GM21723 (cell line): ENCODE data around the gene SMURF1.
A peak's percentile ranks its signal among the peaks of the same experiment; 100 is the strongest.
"Not testable (repeated sequence)": the region's sequence is repeated elsewhere in the genome, so short reads cannot be mapped to it uniquely, and the experiment has no call there.

ENCODE experiments used
- ATAC-seq: cut with Tn5 transposase; IDR thresholded peaks from one replicate; pipeline ENCODE4 v1.9.1; 2021; ENCODE audit warnings: mild to moderate bottlenecking, moderate library complexity; ENCODE audit not compliant: unreplicated experiment

SMURF1 gene

DNA sequence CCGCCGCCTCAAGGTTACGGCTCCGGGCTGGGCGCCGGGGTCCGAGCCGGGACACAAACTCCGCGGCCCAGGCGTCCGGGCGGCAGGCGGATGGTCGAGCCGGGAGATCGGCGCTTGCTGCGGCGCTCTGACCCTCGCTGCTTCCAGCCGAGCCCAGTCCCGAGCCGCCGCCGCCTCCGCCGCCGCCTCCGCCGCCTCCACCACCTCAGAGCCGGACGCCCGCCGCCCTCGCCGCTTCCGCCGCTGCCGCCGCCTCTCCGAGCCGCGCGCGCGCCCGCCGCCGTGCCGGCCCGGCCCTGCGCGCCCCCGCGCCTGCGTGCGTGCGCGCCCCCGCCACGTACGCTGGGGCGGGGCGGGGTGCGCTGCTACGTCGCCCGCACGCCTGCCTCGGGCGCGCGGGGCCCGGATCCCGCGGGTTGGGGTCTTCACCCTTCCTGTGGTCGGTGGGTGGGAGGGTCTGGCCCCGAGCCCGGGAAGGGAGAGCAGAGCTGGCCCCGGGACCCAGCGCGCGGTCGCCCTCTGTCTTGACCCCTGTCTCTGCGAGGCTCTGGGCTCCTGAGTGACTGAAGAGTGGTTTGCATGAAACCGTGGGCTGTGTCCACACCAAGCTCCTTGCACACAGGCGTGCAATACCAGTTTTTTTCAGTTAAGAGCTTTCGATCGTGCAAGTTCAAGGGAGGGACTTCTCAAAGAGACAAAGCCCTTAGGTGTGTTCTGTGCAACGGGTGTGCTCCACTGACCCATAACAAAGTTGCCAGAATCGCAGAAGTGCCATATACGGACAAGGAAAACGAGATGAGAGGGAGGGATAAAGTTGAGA is at the start of gene SMURF1:
SMURF1 (minus strand) TSS at position 256 of the 820 bp plus-strand sequence. CDS start 328 bp downstream, outside the sequence.
- peak; percentile 77 for ATAC-seq

DNA sequence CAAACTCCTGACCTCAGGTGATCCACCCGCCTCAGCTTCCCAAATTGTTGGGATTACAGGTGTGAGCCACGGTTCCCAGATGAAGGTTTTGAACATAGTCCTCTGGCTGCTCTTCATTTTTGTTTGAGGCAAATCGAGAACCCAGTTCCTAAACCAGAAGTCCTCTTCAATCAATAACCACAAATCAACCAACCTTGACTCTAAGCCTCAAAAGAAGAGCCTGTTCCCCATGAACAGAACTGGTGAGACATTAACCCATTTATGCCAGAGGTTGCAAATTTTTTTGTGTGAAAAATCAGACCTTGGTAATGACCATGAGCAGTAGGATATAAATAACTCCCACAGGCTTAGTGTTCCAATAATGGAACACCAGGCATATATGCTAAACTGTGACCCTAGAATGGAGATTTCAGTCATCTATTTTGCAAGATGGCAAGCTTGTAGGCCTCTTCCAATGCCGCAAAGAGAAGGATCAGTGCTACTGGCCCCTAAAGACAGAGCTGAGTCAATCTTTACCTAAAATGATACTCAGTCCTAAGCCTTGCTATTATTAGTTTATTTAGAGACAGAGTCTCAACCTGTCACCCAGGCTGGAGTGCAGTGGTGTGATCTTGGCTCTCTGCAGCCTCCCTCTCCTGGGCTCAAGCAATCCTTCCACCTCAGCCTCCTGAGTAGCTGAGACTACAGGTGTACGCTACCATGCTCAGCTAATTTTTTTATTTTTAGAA is 48.1 kb upstream of the SMURF1 start:
- no peak for ATAC-seq

DNA sequence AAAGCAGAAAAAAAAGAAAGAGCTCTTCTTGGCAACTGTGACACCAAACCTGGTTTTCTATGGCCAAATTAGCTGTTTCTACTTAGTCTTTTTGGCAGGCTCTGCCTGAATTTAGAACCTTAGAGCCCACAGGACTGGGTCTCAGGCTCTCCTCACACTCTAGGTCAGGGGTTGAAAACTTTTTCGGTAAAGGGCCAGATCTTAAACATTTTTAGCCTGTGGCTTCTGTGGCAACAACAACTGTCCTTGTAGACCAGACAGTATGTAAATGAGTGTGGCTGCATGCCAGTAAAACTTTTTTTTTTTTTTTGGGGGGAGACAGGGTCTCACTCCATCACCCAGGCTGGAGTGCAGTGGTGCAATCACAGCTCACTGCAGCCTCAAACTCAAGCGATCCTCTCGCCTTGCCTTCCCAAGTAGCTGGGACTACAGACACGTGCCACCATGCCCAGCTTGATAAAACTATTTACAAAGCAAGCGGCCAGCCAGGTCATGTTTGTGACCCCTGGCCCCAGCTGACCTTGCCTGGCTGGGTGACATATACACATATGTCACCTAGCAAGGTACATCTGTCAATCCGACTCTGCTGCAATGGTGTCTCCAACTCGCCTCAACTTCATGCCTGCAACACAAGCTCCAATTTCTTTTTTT is 46.6 kb upstream of the SMURF1 start:
- peak; percentile 67 for ATAC-seq

DNA sequence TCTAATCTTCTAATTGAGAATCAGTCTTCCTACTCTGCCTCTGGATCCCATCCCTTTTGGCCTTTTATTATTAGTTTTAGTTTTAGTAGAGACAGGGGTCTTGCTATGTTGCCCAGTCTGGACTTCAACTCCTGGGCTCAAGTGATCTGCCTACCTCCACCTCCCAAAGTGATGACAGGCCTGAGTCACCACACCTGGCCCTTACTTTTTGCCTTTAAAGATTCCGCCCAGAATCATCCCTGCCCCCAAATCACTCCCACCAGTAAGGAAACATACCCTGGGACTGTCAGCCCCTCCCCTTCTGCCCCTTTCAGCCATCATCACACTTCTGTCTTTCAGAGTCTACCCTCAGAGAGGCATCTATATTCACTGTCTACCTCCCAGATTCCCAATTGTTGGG is 45.3 kb upstream of the SMURF1 start:
- ATAC-seq, result no peak

DNA sequence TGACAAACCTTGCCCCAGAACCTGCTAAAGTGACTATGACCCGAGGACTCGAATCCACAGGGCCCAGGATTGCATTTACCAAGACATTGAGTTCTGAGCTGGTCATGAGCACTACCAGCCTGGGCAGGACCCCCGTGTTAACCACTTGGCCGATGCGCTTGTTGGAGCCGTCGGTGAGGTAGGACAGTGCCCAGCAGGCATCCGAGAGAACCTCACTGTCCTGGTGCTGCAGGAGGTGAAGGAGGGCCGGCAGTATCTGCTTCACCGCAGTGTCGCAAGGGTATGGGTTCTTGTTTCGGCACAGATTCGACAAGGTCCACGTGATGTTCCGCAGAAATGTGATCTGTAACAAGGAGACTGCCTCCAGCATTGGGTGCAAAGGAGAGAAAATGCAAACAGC is 44.3 kb upstream of the SMURF1 start:
- ATAC-seq, result no peak

DNA sequence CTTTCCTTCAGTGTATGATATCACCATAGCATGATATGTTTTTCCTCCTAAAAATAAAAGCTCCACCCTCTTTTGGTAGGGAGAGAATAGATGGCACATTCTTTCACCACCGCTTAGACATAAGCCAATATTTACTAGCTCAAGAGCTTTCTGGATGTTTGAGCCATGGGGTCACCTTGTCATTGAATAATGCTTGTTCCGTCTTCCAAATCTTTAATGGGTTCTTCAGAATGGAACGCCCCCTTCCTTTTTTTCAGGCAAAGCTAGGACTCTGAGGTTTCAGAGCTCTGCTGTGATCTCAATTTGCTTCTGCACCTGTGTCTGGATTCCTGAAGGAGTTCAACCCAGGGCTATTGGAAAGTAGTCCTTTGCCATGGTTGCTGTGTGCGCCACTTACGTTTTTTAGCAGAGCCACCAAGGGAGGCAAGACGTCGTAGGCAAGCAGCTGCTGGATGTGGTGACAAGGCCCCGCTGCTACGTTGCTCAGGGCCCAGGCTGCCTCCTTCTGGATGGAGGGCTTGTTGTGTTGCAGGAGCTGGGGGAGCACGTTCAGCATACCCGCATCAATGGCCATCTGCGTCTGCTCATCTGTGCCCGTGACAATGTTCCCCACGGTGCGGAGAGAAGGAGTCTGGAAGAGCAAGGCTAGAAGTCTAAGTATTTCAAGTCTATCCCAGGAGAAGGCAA is 40.8 kb upstream of the SMURF1 start:
- ATAC-seq, result no peak

DNA sequence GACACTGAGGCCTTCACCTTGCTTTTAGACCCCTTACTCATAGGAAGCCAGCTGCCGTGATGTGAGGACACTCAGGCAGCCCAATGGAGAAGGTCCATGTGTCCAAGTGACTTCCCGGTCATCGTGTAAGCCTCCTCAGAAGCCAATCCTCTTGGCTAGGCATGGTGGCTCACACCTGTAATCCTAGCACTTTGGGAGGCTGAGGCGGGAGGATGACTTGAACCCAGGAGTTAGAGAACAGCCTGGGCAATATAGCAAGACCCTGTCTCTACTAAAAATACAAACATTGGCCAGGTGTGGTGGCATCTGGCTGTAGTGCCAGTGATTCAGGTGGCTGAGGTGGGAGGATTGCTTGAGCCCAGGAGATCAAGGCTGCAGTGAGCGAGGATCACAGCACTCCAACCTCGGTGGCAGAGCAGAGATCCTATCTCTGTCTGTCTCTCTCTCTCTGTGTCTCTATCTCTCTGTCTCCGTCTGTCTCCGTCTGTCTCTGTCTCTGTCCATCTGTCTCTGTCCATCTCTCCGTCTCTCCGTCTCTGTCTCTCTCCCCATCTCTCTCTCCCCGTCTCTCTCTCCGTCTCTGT is 36.3 kb upstream of the SMURF1 start:
- ATAC-seq, result no peak

DNA sequence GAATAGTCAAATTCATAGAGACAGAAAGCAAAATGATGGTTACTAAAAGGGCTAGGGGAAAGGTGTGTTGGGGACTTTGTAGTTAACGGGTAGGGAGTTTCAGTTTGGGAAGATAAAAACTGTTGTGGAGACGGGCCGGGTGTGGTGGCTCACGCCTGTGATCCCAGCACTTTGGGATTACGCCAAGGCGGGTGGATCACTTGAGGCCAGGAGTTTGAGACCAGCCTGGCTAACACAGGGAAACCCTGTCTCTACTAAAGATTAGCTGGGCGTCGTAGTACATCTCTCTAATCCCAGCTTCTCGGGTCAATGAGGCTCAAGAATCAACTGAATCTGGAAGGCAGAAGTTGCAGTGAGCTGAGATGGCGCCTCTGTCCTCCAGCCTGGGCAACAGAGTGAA is 33.3 kb upstream of the SMURF1 start:
- ATAC-seq, result no peak

DNA sequence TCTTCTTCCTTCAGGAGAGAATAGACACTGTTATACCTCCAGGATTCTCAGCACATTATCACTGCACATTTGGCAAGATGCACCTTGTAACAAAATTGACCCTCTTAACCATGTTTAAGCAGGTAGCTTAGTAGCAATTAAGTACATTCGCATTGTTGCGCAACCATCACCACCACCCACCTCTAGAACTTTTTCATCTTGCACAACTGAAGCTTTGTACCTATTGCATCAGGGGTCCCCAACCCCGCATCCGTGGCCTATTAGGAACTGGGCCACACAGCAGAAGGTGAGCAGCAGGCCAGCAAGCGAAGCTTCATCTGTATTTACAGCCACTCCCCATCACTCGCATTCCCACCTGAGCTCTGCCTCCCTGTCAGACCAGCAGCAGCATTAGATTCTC is 29.9 kb upstream of the SMURF1 start:
- ATAC-seq, result no peak

DNA sequence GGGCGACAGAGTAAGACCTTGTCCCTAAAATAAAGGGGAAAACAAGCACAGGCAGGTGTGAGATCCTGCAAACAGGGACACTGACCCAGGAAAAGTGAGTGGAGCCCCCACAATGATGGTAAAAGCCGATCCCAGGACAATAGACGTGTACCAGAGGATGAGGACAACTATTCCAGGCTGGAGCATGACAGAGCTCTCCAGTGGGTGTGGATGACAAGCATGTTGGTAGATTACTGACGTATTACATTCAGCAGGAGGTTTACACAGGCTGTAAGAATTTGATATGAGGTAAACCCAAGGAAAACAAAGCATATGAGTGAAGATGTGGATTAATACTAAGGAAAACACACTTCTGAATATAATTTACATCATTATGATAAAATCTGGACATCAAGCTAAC is 27.8 kb upstream of the SMURF1 start:
- ATAC-seq, result no peak

DNA sequence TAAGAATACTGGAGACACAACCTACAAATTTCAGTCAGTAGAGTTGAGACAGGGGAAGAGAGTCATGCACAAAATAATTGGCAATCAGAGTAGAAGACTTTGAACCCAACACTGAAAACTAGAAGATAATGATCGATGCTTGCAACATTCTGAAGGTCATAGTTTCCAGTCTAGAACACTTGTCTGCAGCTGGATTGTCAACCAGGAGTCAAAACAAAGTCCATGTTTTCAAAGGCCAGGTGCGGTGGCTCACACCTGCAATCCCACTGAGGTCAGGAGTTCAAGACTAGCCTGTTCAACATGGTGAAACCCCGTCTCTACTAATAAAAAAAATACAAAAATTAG is 26.8 kb upstream of the SMURF1 start:
- ATAC-seq, result no peak

DNA sequence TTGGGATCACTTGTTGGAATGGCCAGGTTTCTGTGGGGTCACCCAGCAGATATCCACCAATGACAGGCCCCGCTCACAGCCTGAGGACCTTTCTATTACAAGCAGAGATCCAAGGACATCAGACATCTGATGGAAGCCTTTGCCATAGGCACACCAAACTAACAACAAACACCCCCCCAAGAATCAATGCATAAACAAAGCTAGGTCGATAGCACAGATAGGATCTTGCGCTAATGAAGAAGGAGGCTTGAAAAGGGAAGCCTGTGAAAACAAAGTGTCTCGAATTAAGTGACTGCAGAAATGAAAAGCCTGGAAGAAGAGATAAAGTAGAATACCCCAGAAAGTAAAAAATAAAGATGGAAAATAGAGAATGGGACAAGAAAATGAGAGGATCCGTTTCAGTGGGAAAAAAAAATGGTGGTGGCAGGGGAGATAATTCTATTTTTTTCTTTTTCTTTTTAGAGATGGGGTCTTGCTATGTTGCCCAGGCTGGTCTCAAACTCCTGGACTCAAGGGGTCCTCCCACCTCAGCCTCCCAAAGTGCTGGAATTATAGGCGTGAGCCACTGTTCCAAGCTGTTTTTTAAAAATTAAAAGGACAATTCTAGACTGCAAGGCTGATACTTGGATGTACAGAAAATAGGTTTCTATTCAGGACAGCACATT is 26.3 kb upstream of the SMURF1 start:
- no peak for ATAC-seq

DNA sequence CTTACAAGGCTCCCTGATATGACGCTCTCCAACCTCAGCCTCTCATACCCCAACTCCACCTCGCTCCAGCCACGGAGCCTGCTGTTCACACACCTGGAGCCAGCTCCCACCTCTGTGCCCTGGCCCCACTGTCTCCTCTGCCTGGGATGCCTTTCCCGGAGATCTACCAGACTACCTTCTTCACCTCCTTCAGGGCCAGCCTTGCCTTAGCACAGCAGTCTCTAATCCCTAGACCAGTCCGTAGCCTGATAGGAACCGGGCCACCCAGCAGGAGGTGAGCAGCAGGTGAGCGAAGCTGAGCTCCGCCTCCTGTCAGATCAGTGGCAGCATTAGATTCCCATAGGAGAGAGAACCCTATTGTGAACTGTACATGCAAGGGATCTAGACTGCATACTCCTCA is 23.2 kb upstream of the SMURF1 start:
- no peak for ATAC-seq

DNA sequence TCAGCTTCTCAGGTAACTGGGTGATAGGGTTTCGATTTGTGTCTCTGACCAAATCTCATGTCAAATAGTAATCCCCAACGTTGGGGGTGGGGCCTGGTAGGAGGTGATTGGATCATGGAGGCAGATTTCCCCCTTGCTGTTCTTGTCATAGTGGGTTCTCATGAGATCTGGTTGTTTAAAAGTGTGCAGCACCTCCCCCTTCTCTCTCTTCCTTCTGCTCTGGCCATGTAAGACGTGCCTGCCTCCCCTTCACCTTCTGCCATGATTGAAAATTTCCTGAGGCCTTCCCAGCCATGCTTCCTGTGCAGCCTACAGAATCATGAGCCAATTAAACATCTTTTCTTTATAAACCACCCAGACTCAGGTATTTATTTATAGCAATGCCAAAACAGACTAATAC is 21.9 kb upstream of the SMURF1 start:
- ATAC-seq, result no peak

DNA sequence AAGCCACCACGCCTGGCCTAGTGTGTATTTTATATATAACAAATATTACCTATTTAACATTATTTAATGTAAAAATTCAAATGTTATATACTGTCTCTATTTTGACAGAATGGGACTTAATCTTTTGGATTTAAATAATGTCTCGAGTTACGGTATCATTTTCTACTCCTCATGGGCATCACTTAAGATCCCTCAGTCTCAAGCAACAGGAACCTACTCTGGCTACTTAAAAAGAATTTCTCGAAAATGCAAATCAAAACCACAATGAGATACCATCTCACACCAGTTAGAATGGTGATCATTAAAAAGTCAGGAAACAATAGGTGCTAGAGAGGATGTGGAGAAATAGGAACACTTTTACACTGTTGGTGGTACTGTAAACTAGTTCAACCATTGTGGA is 19.8 kb upstream of the SMURF1 start:
- not testable (repeated sequence) for ATAC-seq

DNA sequence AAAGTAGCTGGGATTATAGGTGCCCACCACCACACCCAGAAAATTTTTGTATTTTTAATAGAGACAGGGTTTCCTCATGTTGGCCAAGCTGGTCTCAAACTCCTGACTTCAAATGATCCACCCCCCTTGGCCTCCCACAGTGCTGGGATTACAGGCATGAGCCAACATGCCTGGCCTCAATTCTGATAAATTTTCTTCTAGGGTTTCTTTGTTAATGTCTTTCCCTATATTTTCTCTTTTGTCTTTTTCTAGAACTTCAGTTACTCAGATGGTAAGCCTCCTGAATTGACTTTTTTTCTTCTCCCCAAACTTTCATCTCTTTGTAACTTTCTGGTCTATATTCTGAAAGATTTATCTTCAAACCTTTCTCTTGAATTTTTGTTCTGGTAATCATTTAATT is 12.7 kb upstream of the SMURF1 start:
- ATAC-seq, result no peak

DNA sequence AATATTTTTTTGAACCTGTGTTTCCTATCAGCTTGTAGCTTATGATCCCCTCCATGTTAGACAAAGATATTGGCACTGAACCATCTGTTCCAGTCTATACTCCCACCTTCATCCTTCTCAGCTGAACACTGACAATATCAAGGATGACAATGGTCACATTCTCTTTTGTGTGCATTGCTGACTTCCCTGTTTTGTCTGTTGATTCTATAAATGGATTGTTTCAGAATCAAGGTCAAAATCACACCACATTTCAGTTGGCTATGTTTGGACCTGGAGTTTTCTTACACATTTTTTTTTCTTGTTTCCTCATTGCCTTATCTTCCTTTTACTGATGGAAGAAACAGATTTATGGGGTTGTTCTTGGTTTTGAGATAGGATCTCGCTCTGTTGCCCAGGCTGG is 11.3 kb upstream of the SMURF1 start:
- ATAC-seq, result no peak

DNA sequence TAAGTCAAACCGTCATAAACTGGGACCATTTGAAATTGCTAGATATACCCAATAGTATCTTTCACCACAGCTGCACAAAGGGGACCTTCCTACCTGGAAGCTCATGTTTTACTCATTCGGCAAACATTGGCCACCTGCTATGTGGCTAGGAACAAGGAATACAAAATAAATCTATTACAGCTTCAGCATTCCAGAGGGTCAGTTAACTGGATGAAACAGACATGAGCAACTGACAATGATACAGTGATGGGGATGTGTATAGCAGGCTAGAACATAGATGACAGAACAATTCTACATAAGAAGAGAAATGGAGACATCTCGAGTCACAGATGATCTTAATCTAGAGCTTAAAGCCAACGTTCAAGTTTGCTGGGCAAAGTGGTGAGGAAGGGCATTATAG is 3.1 kb upstream of the SMURF1 start:
- ATAC-seq, result no peak

DNA sequence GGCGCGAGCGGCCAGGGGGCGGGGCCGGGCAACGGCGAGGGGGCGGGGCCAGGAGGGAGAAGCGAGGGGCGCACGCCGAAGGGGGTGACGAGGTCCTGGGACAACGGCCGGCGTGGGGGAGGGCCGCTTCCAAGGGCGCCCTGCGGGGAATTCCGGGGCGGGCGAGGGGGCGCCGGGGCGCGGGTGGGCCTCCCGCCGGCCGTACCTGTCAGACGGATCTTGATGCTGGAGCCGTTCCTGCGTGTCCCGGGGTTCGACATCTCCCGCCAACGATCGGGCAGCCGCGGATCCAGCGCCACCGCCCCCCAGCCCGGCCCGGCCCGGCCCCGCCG is 421 bp downstream of the SMURF1 start:
- peak; percentile 27 for ATAC-seq

DNA sequence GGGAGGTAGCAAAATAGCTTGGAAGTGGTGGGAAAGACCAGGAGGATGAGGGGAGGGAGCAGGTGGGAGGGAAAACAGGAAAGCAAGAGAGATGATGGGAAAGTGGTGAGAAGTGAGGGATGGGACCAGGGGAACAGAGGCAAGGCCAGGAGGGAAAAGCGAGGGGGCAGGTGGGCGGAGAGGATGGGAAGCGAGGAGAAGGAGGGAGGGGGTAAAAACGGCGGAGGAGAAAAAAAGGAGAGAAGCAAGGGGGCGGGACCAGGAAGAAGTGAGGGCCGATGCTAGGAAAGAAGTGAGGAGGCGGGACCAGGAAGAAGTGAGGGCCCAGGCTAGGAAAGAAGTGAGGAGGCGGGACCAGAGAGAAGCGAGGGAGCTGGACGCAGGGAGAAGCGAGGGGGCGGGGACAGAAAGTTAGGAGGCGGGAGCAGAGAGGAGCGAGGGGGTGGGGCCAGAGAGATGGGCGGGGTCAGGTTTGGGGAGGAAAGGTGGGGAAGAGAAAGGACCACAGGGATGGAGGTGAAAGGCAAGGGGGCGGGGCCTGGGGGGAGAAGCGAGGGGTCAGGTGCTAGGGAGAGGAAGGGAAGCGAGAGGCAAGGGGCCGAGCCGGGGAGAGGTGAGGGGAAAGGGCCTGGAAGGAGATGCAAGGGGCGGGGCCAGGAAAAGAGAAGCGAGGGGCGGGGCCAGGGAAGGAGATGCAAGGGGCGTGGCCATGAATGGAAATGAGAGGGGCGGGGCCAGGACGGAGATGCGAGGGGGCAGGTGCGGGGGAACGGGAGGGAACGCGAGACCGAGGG is 984 bp downstream of the SMURF1 start:
- peak; percentile 15 for ATAC-seq
